SU-DHL-6 (cell line): ENCODE measurements around the gene AEN.

Experiments
- EZH2phosphoT487 ChIP-seq: fragments of 200-600 bp; sonication (generic), shearing (Covaris generic); conservative IDR thresholded peaks from 2 replicates; pipeline ENCODE4 v1.6.1; 2018; ENCODE audit warnings: mild to moderate bottlenecking, antibody characterized with exemption, low read length, moderate library complexity, mixed read lengths
- TF ChIP-seq, protein P1 (sequence below): fragments of 200-600 bp; sonication (generic); IDR thresholded peaks from one replicate; pipeline ENCODE4 v1.5.1; 2017; ENCODE audit warnings: antibody characterized with exemption, mild to moderate bottlenecking, low read length, moderate library complexity; ENCODE audit not compliant: insufficient read depth, poor library complexity, severe bottlenecking

DNA sequence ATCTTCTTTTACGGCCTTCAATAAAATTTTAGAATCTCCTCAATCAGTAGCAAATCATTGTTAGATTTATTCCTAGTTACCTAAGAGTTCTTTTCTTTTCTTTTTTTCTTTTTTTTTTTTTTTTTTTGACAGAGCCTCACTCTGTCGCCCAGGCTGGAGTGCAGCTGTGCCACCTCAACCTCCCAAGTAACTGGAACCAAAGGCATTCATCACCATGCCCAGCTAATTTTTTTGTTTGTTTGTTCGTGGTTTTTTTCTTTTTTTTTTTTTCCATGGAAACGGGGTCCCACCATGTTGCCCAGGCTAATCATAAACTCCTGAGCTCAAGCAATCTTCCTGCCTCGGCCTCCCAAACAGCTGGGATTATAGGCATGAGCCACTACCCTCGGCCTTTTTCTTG lies 30.4 kb upstream of the AEN start:
- TF ChIP-seq, protein P1, sequence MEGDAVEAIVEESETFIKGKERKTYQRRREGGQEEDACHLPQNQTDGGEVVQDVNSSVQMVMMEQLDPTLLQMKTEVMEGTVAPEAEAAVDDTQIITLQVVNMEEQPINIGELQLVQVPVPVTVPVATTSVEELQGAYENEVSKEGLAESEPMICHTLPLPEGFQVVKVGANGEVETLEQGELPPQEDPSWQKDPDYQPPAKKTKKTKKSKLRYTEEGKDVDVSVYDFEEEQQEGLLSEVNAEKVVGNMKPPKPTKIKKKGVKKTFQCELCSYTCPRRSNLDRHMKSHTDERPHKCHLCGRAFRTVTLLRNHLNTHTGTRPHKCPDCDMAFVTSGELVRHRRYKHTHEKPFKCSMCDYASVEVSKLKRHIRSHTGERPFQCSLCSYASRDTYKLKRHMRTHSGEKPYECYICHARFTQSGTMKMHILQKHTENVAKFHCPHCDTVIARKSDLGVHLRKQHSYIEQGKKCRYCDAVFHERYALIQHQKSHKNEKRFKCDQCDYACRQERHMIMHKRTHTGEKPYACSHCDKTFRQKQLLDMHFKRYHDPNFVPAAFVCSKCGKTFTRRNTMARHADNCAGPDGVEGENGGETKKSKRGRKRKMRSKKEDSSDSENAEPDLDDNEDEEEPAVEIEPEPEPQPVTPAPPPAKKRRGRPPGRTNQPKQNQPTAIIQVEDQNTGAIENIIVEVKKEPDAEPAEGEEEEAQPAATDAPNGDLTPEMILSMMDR: no peak
- TF ChIP-seq EZH2phosphoT487: no peak
